Measurements from ENCODE around the gene CSNK2A2.

The CSNK2A2 gene

DNA sequence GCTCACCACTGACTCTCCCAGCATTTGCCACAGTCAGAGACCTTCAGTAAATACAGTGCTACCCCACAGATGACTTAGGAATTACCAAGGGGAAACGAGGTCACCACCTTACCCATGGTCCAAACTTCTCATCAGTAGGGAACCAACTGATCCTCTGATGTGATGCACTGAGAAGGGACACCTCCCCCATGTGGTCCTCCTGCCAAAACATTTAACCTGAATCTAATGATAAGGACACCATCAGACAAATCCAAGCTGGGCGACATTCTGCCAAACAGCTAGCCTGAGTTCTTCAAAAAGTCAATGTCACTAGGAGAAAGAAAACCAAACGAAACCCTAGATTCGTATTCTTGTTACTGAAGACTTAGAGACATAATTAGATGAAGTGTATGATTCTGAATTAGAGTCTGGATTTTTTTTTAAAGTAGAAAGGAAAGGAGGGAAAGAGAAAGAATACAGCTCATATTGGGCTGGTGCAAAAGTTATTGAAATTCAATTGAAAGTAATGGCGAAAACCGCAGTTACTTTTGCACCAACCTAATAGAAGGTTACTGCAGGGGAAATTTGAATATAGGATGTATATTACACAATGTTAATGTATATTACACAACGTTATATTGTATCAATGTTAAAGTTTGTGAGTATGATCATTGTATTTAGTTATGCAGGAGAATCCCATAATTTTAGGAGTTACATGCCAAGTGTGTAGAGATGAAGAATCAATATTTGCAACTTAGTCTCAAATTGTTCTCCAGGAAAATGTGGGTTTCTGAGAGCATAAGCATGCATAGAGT is 2.3 kb upstream of the CSNK2A2 start:
- DNase-seq = no peak

DNA sequence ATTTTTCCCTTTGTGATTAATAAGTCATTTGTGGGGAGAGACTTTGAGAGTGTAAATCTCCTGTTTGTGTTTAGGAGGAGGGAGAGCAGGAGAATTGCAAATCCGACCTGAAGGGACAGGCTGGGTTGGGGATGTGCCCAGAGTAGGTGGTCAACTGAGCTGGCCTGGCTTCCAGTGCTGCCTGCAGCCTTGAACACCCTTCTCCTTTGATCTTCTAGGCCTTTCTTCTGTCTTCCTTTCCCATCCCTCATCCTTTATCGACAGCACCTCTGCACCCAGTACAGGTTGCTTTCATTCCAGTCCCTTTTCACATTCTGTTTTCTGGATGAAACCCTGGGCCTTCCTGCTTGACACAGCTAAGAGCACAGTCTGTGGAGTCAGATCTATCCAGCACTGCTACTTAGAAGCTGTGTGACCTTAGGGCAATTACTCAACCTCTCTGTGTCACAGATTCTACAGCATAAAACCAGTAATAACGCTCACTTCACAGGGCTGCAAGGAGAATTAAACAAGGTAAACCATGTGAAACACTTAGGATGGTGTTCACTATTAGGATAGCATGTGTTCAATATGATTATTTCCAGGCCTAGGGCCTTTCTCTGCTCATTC is 1.0 kb upstream of the CSNK2A2 start:
- DNase-seq = no peak

- DNase-seq = no peak
Observed at GRCh38 chr16:58197314-58198012, 443 bp downstream of the CSNK2A2 start.

GRCh38 chr16:58196898-58197313 is 1.0 kb downstream of the CSNK2A2 start:
- peak in 1 of 58 donors; percentile 3 for DNase-seq

DNA sequence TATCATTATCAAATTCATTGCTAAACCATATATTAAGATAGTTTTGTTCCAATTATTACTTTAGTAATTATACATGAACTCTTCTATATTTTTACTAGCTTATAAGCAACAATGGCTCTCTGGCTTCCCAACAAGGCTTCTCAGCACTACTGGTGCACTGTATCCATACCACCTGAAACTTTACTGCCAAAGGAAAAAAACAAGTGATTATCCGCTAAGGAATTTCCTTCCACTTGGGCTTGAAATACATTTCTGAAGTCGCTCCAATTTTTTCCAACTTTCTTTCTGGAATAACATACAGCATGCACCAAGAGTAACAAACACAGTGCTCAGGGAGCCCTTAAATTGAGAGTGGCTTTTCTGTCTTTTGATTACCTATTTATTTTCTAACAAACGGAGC is 2.1 kb downstream of the CSNK2A2 start:
- no peak for DNase-seq

- DNase-seq = no peak
Observed at GRCh38 chr16:58195344-58195743, 2.6 kb downstream of the CSNK2A2 start.

DNA sequence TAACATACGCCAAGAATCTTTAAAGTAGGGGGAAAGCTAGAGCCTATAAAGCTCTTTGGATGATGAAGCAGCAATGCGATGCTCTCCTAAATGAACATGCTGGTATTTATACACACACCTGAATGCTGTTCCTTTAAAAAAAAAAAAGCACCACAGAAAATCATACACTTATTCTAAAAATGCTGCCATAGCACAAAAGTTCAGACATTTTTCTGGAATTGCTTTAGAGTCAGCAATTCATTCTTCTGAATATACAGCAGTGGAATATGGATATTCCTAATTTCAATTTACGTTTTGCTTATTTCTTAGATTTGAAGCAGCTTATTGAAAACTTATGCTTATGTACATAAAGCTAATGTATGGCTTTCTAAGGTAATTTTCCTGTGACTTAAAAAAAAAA is 3.1 kb downstream of the CSNK2A2 start:
- DNase-seq = no peak

- DNase-seq = no peak
Observed at GRCh38 chr16:58187665-58188421, 10.1 kb downstream of the CSNK2A2 start.

GRCh38 chr16:58187092-58187491 is 10.8 kb downstream of the CSNK2A2 start:
- DNase-seq = no peak

DNA sequence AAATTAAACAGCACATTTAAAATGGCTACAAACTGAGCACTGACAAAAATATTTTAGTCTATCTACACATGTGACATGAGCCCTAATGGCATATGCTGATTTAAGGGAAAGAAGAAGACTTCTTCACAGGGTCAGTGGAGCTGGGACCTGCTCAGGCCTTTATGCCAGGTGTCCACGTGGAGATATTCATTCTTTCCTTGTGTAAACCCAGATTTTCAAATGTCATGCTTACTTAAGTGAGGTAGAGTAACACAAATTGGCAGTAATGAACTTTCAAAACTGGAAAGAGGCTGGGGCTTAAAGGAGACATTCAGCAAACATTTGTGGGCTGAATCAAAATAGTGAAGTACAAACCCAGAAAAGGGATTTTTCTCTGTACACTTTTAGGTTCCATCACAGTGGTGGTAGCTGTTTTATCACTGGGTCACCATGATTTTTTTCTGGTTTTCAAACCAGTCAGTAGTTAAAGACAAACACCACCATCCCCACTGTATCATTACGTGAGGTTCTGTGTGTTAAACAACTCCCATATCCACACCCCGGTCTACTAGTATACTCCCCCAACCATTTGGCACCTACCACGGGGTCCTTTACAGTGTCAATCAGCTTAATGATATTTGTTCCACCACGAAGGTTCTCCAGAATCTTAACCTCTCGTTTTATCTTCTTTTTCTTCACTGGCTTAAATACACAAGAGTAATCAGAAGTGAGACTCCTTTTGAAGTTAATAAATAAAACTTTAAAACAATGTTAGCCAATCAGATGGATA is 11.5 kb downstream of the CSNK2A2 start:
- DNase-seq = no peak

DNA sequence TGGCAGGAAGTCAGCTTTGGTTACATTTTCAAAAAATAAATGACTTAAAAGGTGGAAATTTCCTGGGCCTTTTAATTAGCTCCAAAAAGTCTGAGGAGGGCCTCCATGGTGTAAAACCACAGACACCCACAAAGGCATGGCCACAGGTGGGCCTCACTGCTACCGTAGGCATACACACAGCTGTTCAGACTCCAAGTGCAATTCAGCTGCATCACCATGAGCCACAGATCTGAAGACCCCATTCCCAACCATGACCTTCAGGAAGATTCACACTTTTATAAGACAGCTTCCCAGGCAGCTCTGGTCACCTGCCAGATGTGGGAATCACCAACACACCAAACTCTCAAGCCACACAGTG is 20.6 kb downstream of the CSNK2A2 start:
- no peak for DNase-seq

- no peak for DNase-seq
Observed at GRCh38 chr16:58176608-58177352, 21.1 kb downstream of the CSNK2A2 start.

GRCh38 chr16:58170223-58170622 is 27.7 kb downstream of the CSNK2A2 start:
- DNase-seq = no peak

GRCh38 chr16:58160855-58161254 is 37.1 kb downstream of the CSNK2A2 start:
- no peak for DNase-seq

DNA sequence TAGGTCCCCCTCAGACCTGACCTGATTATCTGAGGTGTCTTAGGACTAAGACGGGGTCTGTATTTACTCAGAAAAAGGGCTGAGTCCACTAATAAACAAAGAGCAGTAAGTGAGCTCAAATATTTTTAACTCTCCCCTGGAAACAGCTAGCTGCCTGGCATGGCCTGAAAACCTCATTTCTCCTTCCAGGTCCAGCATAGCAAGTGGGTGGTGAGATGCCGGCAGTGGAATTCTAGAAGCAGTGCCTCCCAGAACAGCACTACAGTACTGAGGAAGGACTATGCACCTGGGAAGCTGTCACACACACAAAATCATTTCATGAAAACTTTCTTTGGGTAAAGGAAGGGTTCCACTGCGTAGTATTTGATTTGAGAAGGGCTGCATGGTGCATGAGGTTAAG is 39.2 kb downstream of the CSNK2A2 start:
- peak in 1 of 58 donors; percentile 57 for DNase-seq

DNA sequence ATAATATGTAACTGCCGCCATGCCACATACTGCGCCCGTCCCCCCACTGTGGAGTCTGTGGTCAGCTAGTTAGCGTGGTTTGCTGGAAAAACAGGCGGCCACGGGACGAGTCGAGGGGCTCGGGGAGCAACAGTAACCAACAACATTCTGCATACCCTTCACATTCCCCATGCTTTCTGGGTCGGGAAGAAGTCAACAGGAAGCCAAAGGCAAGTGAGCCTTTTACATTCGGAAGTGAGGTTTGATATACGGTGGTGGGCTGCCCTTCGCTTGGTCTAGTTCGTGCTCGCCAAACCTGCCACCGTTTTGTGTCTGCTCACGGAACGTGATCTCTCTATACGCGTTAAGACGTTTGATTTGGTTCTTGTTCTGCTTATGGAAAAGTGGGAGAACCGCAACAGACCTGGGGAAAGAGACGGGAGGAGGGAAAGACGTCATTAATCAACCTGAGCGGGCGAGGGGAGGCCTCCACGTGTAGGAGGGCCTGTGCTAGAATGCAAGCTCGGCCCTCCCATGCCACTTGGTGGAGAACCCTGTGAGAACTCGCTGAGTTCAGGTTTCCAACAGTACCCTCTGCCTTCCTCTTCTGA is 39.9 kb downstream of the CSNK2A2 start:
- no peak for DNase-seq

GRCh38 chr16:58157239-58157638 is 40.7 kb downstream of the CSNK2A2 start:
- DNase-seq = no peak

GRCh38 chr16:58155839-58156238 is 42.1 kb downstream of the CSNK2A2 start:
- no peak for DNase-seq

DNA sequence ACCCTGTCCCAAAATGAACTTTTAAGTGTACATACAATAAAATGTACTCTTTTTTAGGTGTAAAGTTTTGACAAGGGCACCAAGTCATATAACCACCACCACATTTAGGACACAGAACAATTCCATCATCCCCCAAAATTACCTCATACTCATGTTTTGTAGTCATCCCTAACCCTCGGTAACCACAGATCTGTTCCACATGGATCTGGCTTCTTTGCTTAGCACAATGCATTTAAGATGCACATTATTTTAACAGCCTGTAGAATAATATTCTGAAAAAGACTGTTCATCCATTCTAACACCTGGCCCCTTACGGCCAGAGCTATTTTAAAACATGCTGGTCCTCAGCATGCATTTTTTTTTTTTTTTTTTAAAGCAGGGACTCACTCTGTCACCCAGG is 43.6 kb downstream of the CSNK2A2 start:
- no peak for DNase-seq

Data from anterior cingulate cortex (tissue), 58 donors.